ENCODE data around the gene CAPN9. TPM values are rescaled to one million over a fixed set of nuclear protein-coding genes. Genes with fewer than 3 reads are reported as not detected.

CAPN9 gene
- total RNA-seq, 1 donor from 2014 or later = 0.72 TPM

GRCh38 chr1:230823426-230823825 is 76.2 kb downstream of the CAPN9 start:
- Mint-ChIP-seq H3K36me3 (no peaks in the 10 kb centered on the region), H3K27me3 (no peaks in the 10 kb centered on the region), H3K4me1 (ENCODE audit: unreplicated experiment) (peaks cover 47% of the 10 kb centered on the region), H3K27ac (no peak overlapping the region), H3K4me3 (no peak overlapping the region), H3K9me3 (no peaks in the 10 kb centered on the region)
- peak; percentile 29 for DNase-seq (ENCODE audit: extremely low spot score, unreplicated experiment)
- no peak for TF ChIP-seq CTCF (conservative IDR thresholded peaks at IDR 0.05)

- Mint-ChIP-seq H3K4me1 (ENCODE audit: unreplicated experiment) (peaks cover 47% of the 10 kb centered on the region), H3K9me3 (no peaks in the 10 kb centered on the region), H3K4me3 (no peak overlapping the region), H3K36me3 (no peaks in the 10 kb centered on the region), H3K27me3 (no peaks in the 10 kb centered on the region), H3K27ac (no peak overlapping the region)
- peak; percentile 31 for DNase-seq (ENCODE audit: extremely low spot score, unreplicated experiment)
- TF ChIP-seq CTCF (conservative IDR thresholded peaks at IDR 0.05) = no peak
Observed at GRCh38 chr1:230823931-230824381, 76.8 kb downstream of the CAPN9 start.

GRCh38 chr1:230824551-230824918 is 77.3 kb downstream of the CAPN9 start:
- Mint-ChIP-seq H3K9me3 (no peaks in the 10 kb centered on the region), H3K27ac (no peak overlapping the region), H3K4me3 (no peak overlapping the region), H3K4me1 (ENCODE audit: unreplicated experiment) (peaks cover 47% of the 10 kb centered on the region), H3K27me3 (no peaks in the 10 kb centered on the region), H3K36me3 (no peaks in the 10 kb centered on the region)
- no peak for TF ChIP-seq CTCF (conservative IDR thresholded peaks at IDR 0.05)
- DNase-seq (ENCODE audit: extremely low spot score, unreplicated experiment) = peak; percentile 43

- H3K9me3 Mint-ChIP-seq = no peaks in the 10 kb centered on the region
- TF ChIP-seq CTCF (conservative IDR thresholded peaks at IDR 0.05) = no peak
- H3K4me3 Mint-ChIP-seq = peak overlapping the region; percentile 53
- peak; percentile 11 for DNase-seq (ENCODE audit: extremely low spot score, unreplicated experiment)
- peak overlapping the region; percentile 80 for H3K27ac Mint-ChIP-seq
- no peaks in the 10 kb centered on the region for H3K27me3 Mint-ChIP-seq
- H3K4me1 Mint-ChIP-seq (ENCODE audit: unreplicated experiment) = peaks cover 47% of the 10 kb centered on the region
- H3K36me3 Mint-ChIP-seq = no peaks in the 10 kb centered on the region
Observed at GRCh38 chr1:230824919-230825721, 77.9 kb downstream of the CAPN9 start.

- H3K4me1 Mint-ChIP-seq (ENCODE audit: unreplicated experiment) = peaks cover 47% of the 10 kb centered on the region
- DNase-seq (ENCODE audit: extremely low spot score, unreplicated experiment) = peak; percentile 10
- peak overlapping the region; percentile 53 for H3K4me3 Mint-ChIP-seq
- H3K36me3 Mint-ChIP-seq = no peaks in the 10 kb centered on the region
- TF ChIP-seq CTCF (conservative IDR thresholded peaks at IDR 0.05) = no peak
- H3K27ac Mint-ChIP-seq = peak overlapping the region; percentile 80
- no peaks in the 10 kb centered on the region for H3K9me3 Mint-ChIP-seq
- no peaks in the 10 kb centered on the region for H3K27me3 Mint-ChIP-seq
Observed at GRCh38 chr1:230825761-230826160, 78.6 kb downstream of the CAPN9 start.
